DND-41 (cell line): ENCODE measurements around the gene ANKLE1.

Source experiments
- CTCF ChIP-seq: IDR thresholded peaks from 2 replicates; pipeline ENCODE4 v1.5.1; 2012; ENCODE audit warnings: borderline replicate concordance, low read length, moderate library complexity, mild to moderate bottlenecking; ENCODE audit not compliant: poor library complexity, severe bottlenecking; ENCODE audit errors: extremely low read depth
- EZH2 ChIP-seq: IDR thresholded peaks from 3 replicates; pipeline ENCODE4 v1.6.1; 2012; ENCODE audit warnings: borderline replicate concordance, low read depth, mild to moderate bottlenecking, moderate library complexity, low read length, inconsistent platforms; ENCODE audit not compliant: severe bottlenecking

DNA sequence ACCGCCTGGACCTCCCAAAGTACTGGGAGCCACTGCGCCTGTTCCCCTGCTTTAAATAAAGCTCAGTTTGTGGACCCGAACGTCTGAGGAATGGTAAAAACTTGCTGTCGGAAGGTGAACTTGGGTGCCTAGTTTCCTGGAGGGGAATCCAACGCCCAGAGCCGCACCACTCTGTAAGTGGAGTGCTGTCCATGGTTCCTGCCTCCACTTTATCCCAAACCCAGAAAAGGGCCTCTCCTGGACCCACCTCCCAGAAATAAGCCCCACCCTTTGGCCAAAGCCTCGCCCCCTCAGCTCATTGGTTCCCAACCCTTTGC is 50.6 kb downstream of the ANKLE1 start:
- TF ChIP-seq CTCF (no peak), EZH2 (no peak)
